ENCODE measurements around the gene ITCH. TPM values are rescaled to one million over a fixed set of nuclear protein-coding genes. Genes with fewer than 3 reads are reported as not detected.
"Not testable (repeated sequence)": the region's sequence is repeated elsewhere in the genome, so short reads cannot be mapped to it uniquely, and the experiment has no call there.

ITCH gene
- total and polyA plus RNA-seq, 9 donors: 18.1 to 46.4 (median 26.8) TPM

DNA sequence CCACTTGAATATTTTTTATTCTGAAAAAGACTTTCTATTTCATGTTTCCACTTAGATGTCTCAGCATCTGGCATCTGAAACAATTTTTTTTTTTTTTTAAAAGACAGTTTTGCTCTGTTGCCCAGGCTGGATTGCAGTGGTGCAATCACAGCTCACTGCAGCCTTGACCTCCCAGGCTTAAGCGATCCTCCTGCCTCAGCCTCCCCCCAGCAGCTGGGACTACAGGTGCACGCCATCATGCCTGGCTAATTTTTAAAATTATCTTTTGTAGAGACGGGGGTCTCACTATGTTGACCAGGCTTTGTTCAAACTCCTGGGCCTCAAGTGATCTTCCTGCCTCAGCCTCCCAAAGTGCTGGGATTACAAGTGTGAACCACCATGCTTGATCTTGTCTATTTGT is 42.9 kb downstream of the ITCH start:
- H3K4me1 ChIP-seq (ENCODE audit: control insufficient read depth, insufficient read depth, low read length): not testable (repeated sequence)

DNA sequence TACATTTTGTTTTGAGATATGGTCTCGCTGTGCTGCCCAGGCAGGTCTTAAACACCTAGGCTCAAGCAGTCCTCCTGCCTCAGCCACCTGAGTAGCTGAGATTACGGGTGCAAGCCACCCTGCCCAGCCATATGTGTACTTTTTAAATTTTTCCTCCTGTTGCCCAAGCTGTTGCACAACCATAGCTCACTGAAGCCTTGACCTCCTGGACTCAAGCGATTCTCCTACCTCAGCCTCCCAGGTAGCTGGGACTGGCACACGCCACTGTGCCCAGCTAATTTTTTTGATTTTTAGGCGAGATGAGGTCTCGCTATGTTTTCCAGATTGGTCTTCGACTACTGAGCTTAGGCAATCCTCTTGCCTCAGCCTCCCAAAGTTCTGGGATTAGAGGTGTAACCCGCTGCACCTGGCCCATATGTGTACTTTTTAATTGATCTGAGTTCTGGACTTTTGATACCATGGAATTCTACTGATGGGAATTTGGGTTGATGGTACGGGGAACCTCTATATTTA is 44.9 kb downstream of the ITCH start:
- Histone ChIP-seq H3K9me3 (replicated peaks; ENCODE audit: control insufficient read depth, low read depth, low read length) (no peaks in the 10 kb centered on the region), H3K27ac (ENCODE audit: low read length) (no peak overlapping the region), H3K27me3 (ENCODE audit: control insufficient read depth, insufficient read depth, low read length) (no peaks in the 10 kb centered on the region), H3K4me1 (ENCODE audit: control insufficient read depth, insufficient read depth, low read length) (no peaks in the 10 kb centered on the region), H3K36me3 (ENCODE audit: control insufficient read depth, insufficient read depth, low read length) (peaks cover 17% of the 10 kb centered on the region), H3K4me3 (ENCODE audit: low read length) (no peak overlapping the region)
- no peak for DNase-seq
- WGBS (ENCODE audit: insufficient coverage): 96% methylated on average over 6 of the region's 9 CpGs

More for the DNA sequence above, 42.9 kb downstream of the ITCH start:
- 88% methylated on average over 2 of the region's 3 CpGs for WGBS (ENCODE audit: insufficient coverage)
- H3K27me3 ChIP-seq (ENCODE audit: control insufficient read depth, insufficient read depth, low read length); H3K9me3 ChIP-seq (replicated peaks; ENCODE audit: control insufficient read depth, low read depth, low read length); DNase-seq; H3K27ac ChIP-seq (ENCODE audit: low read length); H3K4me3 ChIP-seq (ENCODE audit: low read length): not testable (repeated sequence)
- H3K36me3 ChIP-seq (ENCODE audit: control insufficient read depth, insufficient read depth, low read length): peaks cover 17% of the 10 kb centered on the region

DNA sequence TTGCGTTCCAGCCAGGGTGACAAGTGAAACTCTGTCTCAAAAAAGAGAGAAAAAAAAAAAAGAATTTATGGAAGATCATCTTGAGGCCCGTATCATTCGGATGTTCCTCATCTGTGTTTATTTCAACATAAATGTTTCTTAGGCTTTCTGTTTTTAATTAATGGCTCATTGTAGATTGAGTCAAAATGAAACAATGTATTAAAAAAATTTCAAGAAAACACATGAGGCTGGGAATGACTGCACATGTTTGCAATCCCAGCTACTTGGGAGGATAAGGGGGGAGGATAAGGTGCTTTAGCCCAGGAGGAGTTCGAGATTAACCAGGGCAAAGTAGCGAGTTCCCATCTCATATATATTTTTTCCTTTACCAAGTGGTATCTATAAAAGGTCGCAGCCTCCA is 47.3 kb downstream of the ITCH start:
- H3K27ac ChIP-seq (ENCODE audit: low read length): no peak overlapping the region
- H3K4me3 ChIP-seq (ENCODE audit: low read length): no peak overlapping the region
- 67% methylated on average over 1 of the region's 6 CpGs for WGBS (ENCODE audit: insufficient coverage)
- no peaks in the 10 kb centered on the region for H3K4me1 ChIP-seq (ENCODE audit: control insufficient read depth, insufficient read depth, low read length)
- H3K36me3 ChIP-seq (ENCODE audit: control insufficient read depth, insufficient read depth, low read length): peaks cover 29% of the 10 kb centered on the region
- H3K27me3 ChIP-seq (ENCODE audit: control insufficient read depth, insufficient read depth, low read length): no peaks in the 10 kb centered on the region
- DNase-seq: no peak
- H3K9me3 ChIP-seq (replicated peaks; ENCODE audit: control insufficient read depth, low read depth, low read length): no peaks in the 10 kb centered on the region

DNA sequence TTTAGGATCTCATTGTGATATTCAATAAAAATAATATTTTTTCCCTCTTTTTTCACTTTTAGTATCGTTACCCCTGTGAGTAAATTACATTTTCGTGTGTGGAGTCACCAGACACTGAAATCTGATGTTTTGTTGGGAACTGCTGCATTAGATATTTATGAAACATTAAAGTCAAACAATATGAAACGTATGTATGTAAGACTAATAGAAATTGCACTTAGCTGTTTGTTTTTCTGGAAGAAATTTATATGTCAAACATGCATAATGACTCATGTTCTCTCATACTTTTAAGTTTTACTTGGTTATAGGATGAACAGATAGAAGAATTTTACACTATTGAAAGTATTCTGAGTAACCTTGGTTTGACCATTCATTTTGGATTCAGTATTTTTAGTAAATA is 49.4 kb downstream of the ITCH start:
- no peak for DNase-seq
- H3K27me3 ChIP-seq (ENCODE audit: control insufficient read depth, insufficient read depth, low read length): no peaks in the 10 kb centered on the region
- H3K4me1 ChIP-seq (ENCODE audit: control insufficient read depth, insufficient read depth, low read length): no peaks in the 10 kb centered on the region
- no peak overlapping the region for H3K27ac ChIP-seq (ENCODE audit: low read length)
- H3K9me3 ChIP-seq (replicated peaks; ENCODE audit: control insufficient read depth, low read depth, low read length): no peaks in the 10 kb centered on the region
- no CpG with 5 or more reads among the region's 3 CpGs for WGBS (ENCODE audit: insufficient coverage)
- H3K36me3 ChIP-seq (ENCODE audit: control insufficient read depth, insufficient read depth, low read length): peaks cover 29% of the 10 kb centered on the region
- H3K4me3 ChIP-seq (ENCODE audit: low read length): no peak overlapping the region

DNA sequence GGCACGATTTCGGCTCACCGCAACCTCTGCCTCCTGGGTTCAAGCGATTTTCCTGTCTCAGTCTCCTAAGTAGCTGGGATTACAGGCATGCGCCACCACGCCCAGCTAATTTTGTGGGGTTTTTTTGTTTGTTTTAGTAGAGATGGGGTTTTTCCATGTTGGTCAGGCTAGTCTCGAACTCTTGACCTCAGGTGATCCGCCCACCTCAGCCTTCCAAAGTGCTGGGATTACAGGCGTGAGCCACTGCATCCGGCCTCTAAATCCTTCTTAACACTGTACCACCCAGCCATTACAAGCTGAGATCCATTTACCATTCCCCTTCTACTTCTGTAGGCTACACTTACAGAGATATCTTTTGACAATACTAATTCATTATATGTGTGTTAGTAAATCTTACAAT is 51.5 kb downstream of the ITCH start:
- not testable (repeated sequence) for H3K4me3 ChIP-seq (ENCODE audit: low read length); H3K4me1 ChIP-seq (ENCODE audit: control insufficient read depth, insufficient read depth, low read length); H3K27ac ChIP-seq (ENCODE audit: low read length); H3K27me3 ChIP-seq (ENCODE audit: control insufficient read depth, insufficient read depth, low read length); DNase-seq; H3K9me3 ChIP-seq (replicated peaks; ENCODE audit: control insufficient read depth, low read depth, low read length)
- H3K36me3 ChIP-seq (ENCODE audit: control insufficient read depth, insufficient read depth, low read length): peaks cover 23% of the 10 kb centered on the region
- WGBS (ENCODE audit: insufficient coverage): no CpG with 5 or more reads among the region's 10 CpGs

DNA sequence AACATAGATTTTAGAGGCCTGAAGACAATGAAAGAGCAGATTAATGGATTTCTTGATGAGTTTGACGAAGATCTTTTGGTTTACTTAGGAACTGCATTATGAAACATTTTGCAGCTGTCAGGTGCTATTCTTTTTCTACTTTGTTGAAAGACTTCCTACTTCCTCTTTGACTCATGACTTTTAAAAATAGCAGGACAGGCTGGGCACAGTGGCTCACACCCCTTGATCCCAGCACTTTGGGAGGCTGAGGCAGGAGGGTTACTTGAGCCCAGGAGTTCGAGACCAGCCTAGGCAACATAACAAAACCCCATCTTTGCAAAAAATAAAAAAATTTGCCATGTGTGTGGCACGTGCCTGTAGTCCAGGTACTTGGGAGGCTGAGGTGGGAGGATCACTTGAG is 52.0 kb downstream of the ITCH start:
- Histone ChIP-seq H3K36me3 (ENCODE audit: control insufficient read depth, insufficient read depth, low read length) (peaks cover 22% of the 10 kb centered on the region), H3K27ac (ENCODE audit: low read length) (no peak overlapping the region)
- WGBS (ENCODE audit: insufficient coverage): 100% methylated on average over 1 of the region's 3 CpGs

DNA sequence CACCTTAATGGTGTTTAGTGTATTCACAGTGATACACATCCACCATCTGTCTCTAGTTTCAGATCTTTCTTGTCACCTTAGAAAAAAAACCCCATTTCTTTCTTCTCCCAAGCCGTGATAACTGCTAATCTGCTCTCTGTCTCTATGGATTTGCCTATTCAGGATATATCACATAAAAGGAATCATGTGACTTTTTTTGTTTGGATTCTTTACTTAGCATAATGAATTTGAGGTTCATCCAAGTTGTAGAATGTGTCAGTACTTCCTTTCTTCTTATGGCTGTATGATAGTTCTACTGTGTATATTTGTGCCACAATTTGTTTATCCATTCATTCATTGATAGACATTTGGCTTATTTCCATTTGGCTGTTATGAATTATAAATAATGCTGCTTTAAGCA is 57.1 kb downstream of the ITCH start:
- peaks cover 29% of the 10 kb centered on the region for H3K36me3 ChIP-seq (ENCODE audit: control insufficient read depth, insufficient read depth, low read length)
- no peak overlapping the region for H3K27ac ChIP-seq (ENCODE audit: low read length)
- no peaks in the 10 kb centered on the region for H3K4me1 ChIP-seq (ENCODE audit: control insufficient read depth, insufficient read depth, low read length)
- no peak overlapping the region for H3K4me3 ChIP-seq (ENCODE audit: low read length)
- no peak for DNase-seq
- H3K9me3 ChIP-seq (replicated peaks; ENCODE audit: control insufficient read depth, low read depth, low read length): no peaks in the 10 kb centered on the region
- H3K27me3 ChIP-seq (ENCODE audit: control insufficient read depth, insufficient read depth, low read length): no peaks in the 10 kb centered on the region
- no CpG with 5 or more reads among the region's 1 CpG for whole genome bisulfite sequencing (ENCODE audit: insufficient coverage)

More for the DNA sequence above, 52.0 kb downstream of the ITCH start:
- no peaks in the 10 kb centered on the region for H3K9me3 ChIP-seq (replicated peaks; ENCODE audit: control insufficient read depth, low read depth, low read length)
- H3K27me3 ChIP-seq (ENCODE audit: control insufficient read depth, insufficient read depth, low read length): no peaks in the 10 kb centered on the region
- no peaks in the 10 kb centered on the region for H3K4me1 ChIP-seq (ENCODE audit: control insufficient read depth, insufficient read depth, low read length)
- H3K4me3 ChIP-seq (ENCODE audit: low read length): no peak overlapping the region
- DNase-seq: peak; percentile 45

DNA sequence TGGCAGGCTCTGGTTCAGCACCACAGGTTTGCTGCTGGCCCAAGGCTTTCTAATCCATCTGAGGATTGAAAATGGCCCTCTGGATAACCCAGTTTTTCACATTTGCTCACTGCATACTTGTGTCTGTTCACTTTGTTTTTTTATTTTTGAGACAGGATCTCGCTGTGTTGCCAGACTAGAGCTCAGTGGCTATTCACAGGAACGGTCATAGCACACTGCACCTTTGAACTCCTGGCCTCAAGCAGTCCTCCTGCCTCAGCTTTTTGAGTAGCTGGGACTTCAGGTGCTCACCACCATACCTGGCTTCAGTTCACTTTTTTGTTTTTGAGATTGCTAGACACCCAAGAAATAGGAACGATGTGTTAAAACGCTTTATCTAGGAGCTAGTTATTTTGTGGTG is 57.9 kb downstream of the ITCH start:
- Histone ChIP-seq H3K27ac (ENCODE audit: low read length) (no peak overlapping the region), H3K36me3 (ENCODE audit: control insufficient read depth, insufficient read depth, low read length) (peaks cover 36% of the 10 kb centered on the region), H3K4me3 (ENCODE audit: low read length) (no peak overlapping the region), H3K27me3 (ENCODE audit: control insufficient read depth, insufficient read depth, low read length) (no peaks in the 10 kb centered on the region), H3K9me3 (replicated peaks; ENCODE audit: control insufficient read depth, low read depth, low read length) (no peaks in the 10 kb centered on the region), H3K4me1 (ENCODE audit: control insufficient read depth, insufficient read depth, low read length) (no peaks in the 10 kb centered on the region)
- WGBS (ENCODE audit: insufficient coverage): 94% methylated on average over 4 of the region's 4 CpGs
- DNase-seq: no peak

DNA sequence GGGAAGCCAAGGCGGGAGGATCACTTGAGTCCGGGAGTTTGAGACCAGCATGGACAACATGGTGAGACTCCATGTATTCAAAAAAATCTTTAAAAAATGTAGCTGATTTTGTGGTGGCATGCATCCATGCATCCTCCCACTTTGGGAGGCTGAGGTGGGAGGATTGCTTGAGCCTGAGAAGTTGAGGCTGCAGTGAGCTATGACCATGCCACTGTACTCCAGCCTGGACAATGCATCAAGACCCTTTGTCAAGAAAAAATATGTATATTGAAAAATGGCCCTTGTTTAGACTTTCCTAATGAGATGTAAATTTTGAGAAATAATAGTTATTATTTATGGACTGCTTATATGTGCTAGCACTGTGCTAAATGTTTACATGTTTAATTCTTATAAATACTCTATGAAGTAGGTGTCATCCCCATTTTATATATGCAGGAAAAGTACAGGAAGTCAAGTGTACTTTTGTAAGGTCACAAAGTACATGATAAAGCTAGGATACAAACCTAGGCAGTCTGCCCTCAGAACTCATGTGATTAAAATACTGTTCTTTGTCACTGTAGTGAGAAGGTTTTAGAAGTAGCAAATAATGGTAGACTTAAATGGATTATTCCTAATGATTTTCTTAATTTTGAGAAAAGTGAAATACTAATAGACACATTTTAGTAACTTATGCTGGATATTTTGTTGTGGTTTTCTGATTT is 58.8 kb downstream of the ITCH start:
- 96% methylated on average over 2 of the region's 2 CpGs for WGBS (ENCODE audit: insufficient coverage)
- H3K27ac ChIP-seq (ENCODE audit: low read length): no peak overlapping the region
- no peaks in the 10 kb centered on the region for H3K27me3 ChIP-seq (ENCODE audit: control insufficient read depth, insufficient read depth, low read length)
- H3K36me3 ChIP-seq (ENCODE audit: control insufficient read depth, insufficient read depth, low read length): peaks cover 44% of the 10 kb centered on the region
- H3K4me1 ChIP-seq (ENCODE audit: control insufficient read depth, insufficient read depth, low read length): no peaks in the 10 kb centered on the region
- H3K9me3 ChIP-seq (replicated peaks; ENCODE audit: control insufficient read depth, low read depth, low read length): no peaks in the 10 kb centered on the region
- H3K4me3 ChIP-seq (ENCODE audit: low read length): no peak overlapping the region
- no peak for DNase-seq

DNA sequence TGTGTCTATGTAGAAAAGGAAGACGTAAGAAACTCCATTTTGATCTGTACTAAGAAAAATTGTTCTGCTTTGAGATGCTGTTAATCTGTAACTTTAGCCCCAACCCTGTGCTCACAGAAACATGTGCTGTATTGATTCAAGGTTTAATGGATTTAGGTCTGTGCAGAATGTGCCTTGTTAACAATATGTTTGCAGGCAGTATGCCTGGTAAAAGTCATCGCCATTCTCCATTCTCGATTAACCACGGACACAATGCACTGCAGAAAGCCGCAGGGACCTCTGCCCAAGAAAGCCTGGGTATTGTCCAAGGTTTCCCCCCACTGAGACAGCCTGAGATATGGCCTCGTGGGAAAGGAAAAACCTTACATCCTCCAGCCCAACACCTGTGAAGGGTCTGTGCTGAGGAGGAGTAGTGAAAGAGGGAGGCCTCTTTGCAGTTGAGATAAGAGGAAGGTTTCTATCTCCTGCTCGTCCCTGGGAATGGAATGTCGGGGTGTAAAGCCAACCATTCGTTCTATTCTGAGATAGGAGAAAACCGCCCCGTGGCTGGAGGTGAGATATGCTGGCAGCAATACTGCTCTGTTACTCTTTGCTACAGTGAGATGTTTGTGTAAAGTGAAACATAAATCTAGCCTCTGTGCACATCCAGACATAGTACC is 62.1 kb downstream of the ITCH start:
- not testable (repeated sequence) for H3K4me3 ChIP-seq (ENCODE audit: low read length); H3K27ac ChIP-seq (ENCODE audit: low read length); H3K4me1 ChIP-seq (ENCODE audit: control insufficient read depth, insufficient read depth, low read length); H3K9me3 ChIP-seq (replicated peaks; ENCODE audit: control insufficient read depth, low read depth, low read length); DNase-seq; H3K27me3 ChIP-seq (ENCODE audit: control insufficient read depth, insufficient read depth, low read length)
- H3K36me3 ChIP-seq (ENCODE audit: control insufficient read depth, insufficient read depth, low read length): peaks cover 37% of the 10 kb centered on the region
- 80% methylated on average over 5 of the region's 11 CpGs for whole genome bisulfite sequencing (ENCODE audit: insufficient coverage)
